HepG2 (cell line): Measurements from ENCODE around the gene PLAAT3. TPM values are rescaled to one million over a fixed set of nuclear protein-coding genes. Genes with fewer than 3 reads are reported as not detected.

Experiments
- BRCA1 ChIP-seq: sonication (generic); formaldehyde crosslinking; IDR thresholded peaks from 2 replicates; pipeline ENCODE4 v1.4.0; 2020; ENCODE audit warnings: missing genetic modification reagents
- CEBPG ChIP-seq: IDR thresholded peaks from 2 replicates; pipeline ENCODE4 v1.6.1; 2016
- FOXA1 ChIP-seq, 2 experiments: fragments of 450-650 bp in 1 of 2; sonication (generic) in 1 of 2; formaldehyde crosslinking in 1 of 2; IDR thresholded peaks; 2 replicates each; pipeline versions ENCODE4 v1.4.0 to v1.6.1; 2016 to 2020; ENCODE audit warnings: missing genetic modification reagents in 1 of 2
- JUN ChIP-seq: sonication (generic); formaldehyde crosslinking; IDR thresholded peaks from 2 replicates; pipeline ENCODE4 v1.4.0; 2020; ENCODE audit warnings: mild to moderate bottlenecking, missing genetic modification reagents
- MIXL1 ChIP-seq: IDR thresholded peaks from 2 replicates; pipeline ENCODE4 v1.6.1; 2016
- NFKBIZ ChIP-seq: IDR thresholded peaks from 2 replicates; pipeline ENCODE4 v1.6.1; 2018; ENCODE audit warnings: missing genetic modification reagents, missing compliant biosample characterization
- SIX4 ChIP-seq: sonication (generic); formaldehyde crosslinking; IDR thresholded peaks from 2 replicates; pipeline ENCODE4 v1.4.0; 2020; ENCODE audit warnings: missing genetic modification reagents
- SOX5 ChIP-seq: IDR thresholded peaks from 2 replicates; pipeline ENCODE4 v1.6.1; 2016; ENCODE audit warnings: borderline replicate concordance
- ZNF10 ChIP-seq: sonication (generic); formaldehyde crosslinking; IDR thresholded peaks from 2 replicates; pipeline ENCODE4 v1.4.0; 2020; ENCODE audit warnings: mild to moderate bottlenecking, low read depth, missing genetic modification reagents, borderline replicate concordance
- ZNF510 ChIP-seq: sonication (generic); formaldehyde crosslinking; IDR thresholded peaks from 2 replicates; pipeline ENCODE4 v1.4.0; 2020; ENCODE audit warnings: low read depth, mild to moderate bottlenecking, missing genetic modification reagents
- ZNF629 ChIP-seq: sonication (generic); formaldehyde crosslinking; conservative IDR thresholded peaks from 2 replicates; pipeline ENCODE4 v1.5.0; 2020; ENCODE audit warnings: missing genetic modification reagents
- ZNF713 ChIP-seq: sonication (generic); formaldehyde crosslinking; IDR thresholded peaks from 2 replicates; pipeline ENCODE4 v1.4.0; 2020; ENCODE audit warnings: mild to moderate bottlenecking, missing genetic modification reagents
- polyA plus RNA-seq, 8 experiments: library from polyadenylated mRNA; depleted of rRNA in 3 of 8; stranded (reverse) in 7 of 8; unstranded in 1 of 8; fragments of >200 nt; fragmentation: Illumina TruSeq in 4 of 8; extraction: Trizol in 4 of 8; gene quantifications; 2 replicates each; pipeline versions ENCODE4 v1.2.1 to v1.2.3, GENCODE V29; 2011 to 2016; ENCODE audit warnings: low read depth in 4 of 8, missing spikeins in 1 of 8, mixed read lengths in 1 of 8; ENCODE audit not compliant: insufficient read depth in 1 of 8
- total RNA-seq, 5 experiments: library from RNA; depleted of rRNA; stranded (reverse); fragments of >200 nt; fragmentation: Illumina TruSeq; extraction: Trizol; gene quantifications; 2 replicates each; pipeline ENCODE4 v1.2.3, GENCODE V29; 2016; ENCODE audit warnings: low read depth in 1 of 5
- TF ChIP-seq, protein P1 (sequence below): IDR thresholded peaks from 2 replicates; pipeline ENCODE4 v1.6.1; 2016; ENCODE audit warnings: mild to moderate bottlenecking
- TF ChIP-seq, protein P2 (sequence below): sonication (generic); formaldehyde crosslinking; IDR thresholded peaks from 2 replicates; pipeline ENCODE4 v1.4.0; 2020; ENCODE audit warnings: missing genetic modification reagents

Gene PLAAT3
- total and polyA plus RNA-seq, 2 of the 13 experiments (the other 11 are each of a cell fraction or from before 2014, with no cell fraction given) = 9.3 to 16.4 TPM

DNA sequence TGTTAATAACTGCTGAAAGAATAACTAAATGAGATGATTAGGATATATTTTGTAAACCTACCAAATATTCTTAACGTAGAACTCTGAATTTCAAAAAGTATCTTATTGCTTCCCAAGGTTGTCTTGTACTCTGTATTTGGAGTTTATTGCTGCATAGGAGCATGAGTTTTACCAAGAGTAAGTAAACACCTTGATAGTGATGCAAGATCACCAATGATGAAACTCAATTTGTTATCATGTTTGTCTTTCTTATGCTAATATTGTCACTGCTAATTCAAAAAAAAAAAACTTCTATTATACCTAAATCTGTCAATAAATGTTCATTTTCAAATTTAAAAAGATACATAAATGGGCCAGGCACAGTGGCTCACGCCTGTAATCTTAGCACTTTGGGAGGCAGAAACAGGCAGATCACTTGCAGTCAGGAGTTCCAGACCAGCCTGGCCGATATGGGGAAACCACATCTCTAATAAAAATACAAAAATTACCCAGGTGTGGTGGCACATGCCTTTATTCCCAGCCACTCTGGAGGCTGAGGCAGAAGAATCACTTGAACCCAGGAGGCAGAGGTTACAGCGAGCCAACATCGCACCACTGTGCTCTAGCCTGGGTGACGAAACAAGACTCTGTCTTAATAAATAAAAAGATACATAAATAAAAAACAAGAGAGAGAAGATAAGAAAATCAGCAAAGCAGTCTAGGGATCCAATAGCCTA, 27.6 kb downstream of the PLAAT3 start (continued):
- TF ChIP-seq ZNF713 (CRISPR knock-in tag) = no peak
- no peak for TF ChIP-seq SIX4
- no peak for TF ChIP-seq ZNF629 (CRISPR knock-in tag)
- TF ChIP-seq SOX5 (CRISPR knock-in tag) = peak; percentile 30; the same call in 1 of the 2 replicates
- TF ChIP-seq, protein P1, sequence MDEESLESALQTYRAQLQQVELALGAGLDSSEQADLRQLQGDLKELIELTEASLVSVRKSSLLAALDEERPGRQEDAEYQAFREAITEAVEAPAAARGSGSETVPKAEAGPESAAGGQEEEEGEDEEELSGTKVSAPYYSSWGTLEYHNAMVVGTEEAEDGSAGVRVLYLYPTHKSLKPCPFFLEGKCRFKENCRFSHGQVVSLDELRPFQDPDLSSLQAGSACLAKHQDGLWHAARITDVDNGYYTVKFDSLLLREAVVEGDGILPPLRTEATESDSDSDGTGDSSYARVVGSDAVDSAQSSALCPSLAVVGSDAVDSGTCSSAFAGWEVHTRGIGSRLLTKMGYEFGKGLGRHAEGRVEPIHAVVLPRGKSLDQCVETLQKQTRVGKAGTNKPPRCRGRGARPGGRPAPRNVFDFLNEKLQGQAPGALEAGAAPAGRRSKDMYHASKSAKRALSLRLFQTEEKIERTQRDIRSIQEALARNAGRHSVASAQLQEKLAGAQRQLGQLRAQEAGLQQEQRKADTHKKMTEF = peak; percentile 27; the same call in 1 of the 2 replicates
- TF ChIP-seq FOXA1 (IDR thresholded peaks at IDR 0.05) = peak; percentile 35; the same call in 1 of the 2 replicates
- TF ChIP-seq FOXA1 (CRISPR knock-in tag; IDR thresholded peaks at IDR 0.05) = peak; percentile 76
- no peak for TF ChIP-seq ZNF510 (CRISPR knock-in tag)
- TF ChIP-seq, protein P2, sequence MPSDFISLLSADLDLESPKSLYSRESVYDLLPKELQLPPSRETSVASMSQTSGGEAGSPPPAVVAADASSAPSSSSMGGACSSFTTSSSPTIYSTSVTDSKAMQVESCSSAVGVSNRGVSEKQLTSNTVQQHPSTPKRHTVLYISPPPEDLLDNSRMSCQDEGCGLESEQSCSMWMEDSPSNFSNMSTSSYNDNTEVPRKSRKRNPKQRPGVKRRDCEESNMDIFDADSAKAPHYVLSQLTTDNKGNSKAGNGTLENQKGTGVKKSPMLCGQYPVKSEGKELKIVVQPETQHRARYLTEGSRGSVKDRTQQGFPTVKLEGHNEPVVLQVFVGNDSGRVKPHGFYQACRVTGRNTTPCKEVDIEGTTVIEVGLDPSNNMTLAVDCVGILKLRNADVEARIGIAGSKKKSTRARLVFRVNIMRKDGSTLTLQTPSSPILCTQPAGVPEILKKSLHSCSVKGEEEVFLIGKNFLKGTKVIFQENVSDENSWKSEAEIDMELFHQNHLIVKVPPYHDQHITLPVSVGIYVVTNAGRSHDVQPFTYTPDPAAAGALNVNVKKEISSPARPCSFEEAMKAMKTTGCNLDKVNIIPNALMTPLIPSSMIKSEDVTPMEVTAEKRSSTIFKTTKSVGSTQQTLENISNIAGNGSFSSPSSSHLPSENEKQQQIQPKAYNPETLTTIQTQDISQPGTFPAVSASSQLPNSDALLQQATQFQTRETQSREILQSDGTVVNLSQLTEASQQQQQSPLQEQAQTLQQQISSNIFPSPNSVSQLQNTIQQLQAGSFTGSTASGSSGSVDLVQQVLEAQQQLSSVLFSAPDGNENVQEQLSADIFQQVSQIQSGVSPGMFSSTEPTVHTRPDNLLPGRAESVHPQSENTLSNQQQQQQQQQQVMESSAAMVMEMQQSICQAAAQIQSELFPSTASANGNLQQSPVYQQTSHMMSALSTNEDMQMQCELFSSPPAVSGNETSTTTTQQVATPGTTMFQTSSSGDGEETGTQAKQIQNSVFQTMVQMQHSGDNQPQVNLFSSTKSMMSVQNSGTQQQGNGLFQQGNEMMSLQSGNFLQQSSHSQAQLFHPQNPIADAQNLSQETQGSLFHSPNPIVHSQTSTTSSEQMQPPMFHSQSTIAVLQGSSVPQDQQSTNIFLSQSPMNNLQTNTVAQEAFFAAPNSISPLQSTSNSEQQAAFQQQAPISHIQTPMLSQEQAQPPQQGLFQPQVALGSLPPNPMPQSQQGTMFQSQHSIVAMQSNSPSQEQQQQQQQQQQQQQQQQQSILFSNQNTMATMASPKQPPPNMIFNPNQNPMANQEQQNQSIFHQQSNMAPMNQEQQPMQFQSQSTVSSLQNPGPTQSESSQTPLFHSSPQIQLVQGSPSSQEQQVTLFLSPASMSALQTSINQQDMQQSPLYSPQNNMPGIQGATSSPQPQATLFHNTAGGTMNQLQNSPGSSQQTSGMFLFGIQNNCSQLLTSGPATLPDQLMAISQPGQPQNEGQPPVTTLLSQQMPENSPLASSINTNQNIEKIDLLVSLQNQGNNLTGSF (CRISPR knock-in tag) = no peak
- no peak for TF ChIP-seq BRCA1 (CRISPR knock-in tag)
- TF ChIP-seq CEBPG = peak; percentile 59
- TF ChIP-seq JUN (CRISPR knock-in tag) = no peak
- no peak for TF ChIP-seq MIXL1 (CRISPR knock-in tag)
- TF ChIP-seq NFKBIZ (CRISPR knock-in tag) = no peak
- TF ChIP-seq ZNF10 (CRISPR knock-in tag) = no peak
